Vagina (tissue), 2 donors: ENCODE results near the gene PDYN. TPM values are rescaled to one million over a fixed set of nuclear protein-coding genes. Genes with fewer than 3 reads are reported as not detected.

ENCODE experiments used
- DNase-seq, 2 donors: peaks; one replicate each; pipeline ENCODE4 v3.0.0-alpha.2; 2017; ENCODE audit errors: extremely low spot score in 2 of 2
- H3K27ac ChIP-seq: fragments of 200-600 bp; sonication (generic); one replicate; pipeline ENCODE4 v1.5.1; 2019
- H3K27me3 ChIP-seq: fragments of 200-600 bp; sonication (generic); one replicate; pipeline ENCODE4 v1.5.1; 2019
- H3K36me3 ChIP-seq, 2 donors: fragments of 200-600 bp; sonication (generic); one replicate each; pipeline ENCODE4 v1.5.1; 2017 to 2019
- H3K4me1 ChIP-seq: fragments of 200-600 bp; sonication (generic); one replicate; pipeline ENCODE4 v1.5.1; 2019
- H3K4me3 ChIP-seq, 2 donors: fragments of 200-600 bp; sonication (generic); 1 replicate in 1 of 2; 2 replicates in 1 of 2; pipeline ENCODE4 v1.5.1; 2016 to 2019
- H3K9me3 ChIP-seq: fragments of 200-600 bp; sonication (generic); one replicate; pipeline ENCODE4 v1.5.1; 2019
- CTCF ChIP-seq, 3 experiments: fragments of 450-650 bp in 2 of 3; fragments of 200-600 bp in 1 of 3; sonication (generic) in 1 of 3; IDR thresholded peaks; one replicate each; pipeline ENCODE4 v1.5.1; 2017 to 2019; ENCODE audit warnings: antibody characterized with exemption in 3 of 3, mild to moderate bottlenecking in 2 of 3, moderate library complexity in 2 of 3
- POLR2A ChIP-seq, 2 donors: fragments of 450-650 bp; IDR thresholded peaks; one replicate each; pipeline ENCODE4 v1.6.1; 2017; ENCODE audit warnings: antibody characterized with exemption in 2 of 2, mild to moderate bottlenecking in 2 of 2, moderate library complexity in 2 of 2
- POLR2AphosphoS5 ChIP-seq, 2 donors: sonication (generic); formaldehyde crosslinking; IDR thresholded peaks; one replicate each; pipeline ENCODE4 v1.9.0; 2017; ENCODE audit warnings: antibody characterized with exemption in 2 of 2, mild to moderate bottlenecking in 2 of 2, low read depth in 1 of 2; ENCODE audit not compliant: insufficient read depth in 1 of 2
- intact Hi-C: fragments of 100-400 bp; cut with DNase I; formaldehyde crosslinking; loops from one replicate; pipeline ENCODE4 v1.15.1; 2023
- total RNA-seq: library from RNA; depleted of rRNA; stranded (reverse); fragments of >200 nt; gene quantifications from one replicate; pipeline ENCODE4 v1.2.3, GENCODE V29; 2016

PDYN gene
- total RNA-seq, 1 donor from 2014 or later: not detected

- H3K27me3 ChIP-seq: no peaks in the 10 kb centered on the region
- intact Hi-C loops: no loop called here
Observed at GRCh38 chr20:1987826-1988225, 6.0 kb downstream of the PDYN start.

GRCh38 chr20:1983301-1983700, 10.6 kb downstream of the PDYN start:
- Histone ChIP-seq H3K27ac (no peak overlapping the region), H3K27me3 (no peaks in the 10 kb centered on the region), H3K4me3 (no peak overlapping the region), H3K9me3 (no peaks in the 10 kb centered on the region), H3K4me1 (no peaks in the 10 kb centered on the region), H3K36me3 (no peaks in the 10 kb centered on the region)
- TF ChIP-seq CTCF (IDR thresholded peaks at IDR 0.05) (no peak), POLR2AphosphoS5 (IDR thresholded peaks at IDR 0.05; ENCODE audit: insufficient read depth in 1 of 2, low read depth in 1 of 2) (no peak), POLR2A (IDR thresholded peaks at IDR 0.05) (no peak)
- intact Hi-C loops: no loop called here
- DNase-seq: no peak

More at GRCh38 chr20:1987826-1988225, 6.0 kb downstream of the PDYN start:
- TF ChIP-seq POLR2AphosphoS5 (IDR thresholded peaks at IDR 0.05; ENCODE audit: insufficient read depth in 1 of 2, low read depth in 1 of 2): no peak
- TF ChIP-seq POLR2A (IDR thresholded peaks at IDR 0.05): no peak
- TF ChIP-seq CTCF (IDR thresholded peaks at IDR 0.05): no peak
- no peak overlapping the region for H3K4me3 ChIP-seq
- H3K36me3 ChIP-seq: no peaks in the 10 kb centered on the region
- no peak overlapping the region for H3K27ac ChIP-seq
- H3K4me1 ChIP-seq: no peaks in the 10 kb centered on the region
- no peaks in the 10 kb centered on the region for H3K9me3 ChIP-seq
- DNase-seq: no peak

- intact Hi-C loops: no loop called here
- H3K36me3 ChIP-seq: no peaks in the 10 kb centered on the region
- no peaks in the 10 kb centered on the region for H3K9me3 ChIP-seq
- TF ChIP-seq CTCF (IDR thresholded peaks at IDR 0.05) (no peak), POLR2A (IDR thresholded peaks at IDR 0.05) (no peak), POLR2AphosphoS5 (IDR thresholded peaks at IDR 0.05; ENCODE audit: insufficient read depth in 1 of 2, low read depth in 1 of 2) (no peak)
- no peaks in the 10 kb centered on the region for H3K27me3 ChIP-seq
- H3K27ac ChIP-seq: no peak overlapping the region
- H3K4me3 ChIP-seq: no peak overlapping the region
- DNase-seq: no peak
- H3K4me1 ChIP-seq: no peaks in the 10 kb centered on the region
Observed at GRCh38 chr20:1982686-1983085, 11.2 kb downstream of the PDYN start.

- Histone ChIP-seq H3K36me3 (no peaks in the 10 kb centered on the region), H3K27me3 (no peaks in the 10 kb centered on the region), H3K4me3 (no peak overlapping the region), H3K9me3 (no peaks in the 10 kb centered on the region), H3K27ac (no peak overlapping the region), H3K4me1 (no peaks in the 10 kb centered on the region)
- no peak for TF ChIP-seq CTCF (IDR thresholded peaks at IDR 0.05)
- no peak for TF ChIP-seq POLR2AphosphoS5 (IDR thresholded peaks at IDR 0.05; ENCODE audit: insufficient read depth in 1 of 2, low read depth in 1 of 2)
- no peak for TF ChIP-seq POLR2A (IDR thresholded peaks at IDR 0.05)
- no peak for DNase-seq
- intact Hi-C loops: no loop called here
Observed at GRCh38 chr20:1979106-1979778, 14.6 kb downstream of the PDYN start.

GRCh38 chr20:1975291-1975690, 18.6 kb downstream of the PDYN start:
- Histone ChIP-seq H3K4me1 (no peaks in the 10 kb centered on the region), H3K9me3 (no peaks in the 10 kb centered on the region), H3K4me3 (no peak overlapping the region), H3K27me3 (no peaks in the 10 kb centered on the region), H3K36me3 (no peaks in the 10 kb centered on the region), H3K27ac (no peak overlapping the region)
- DNase-seq: no peak
- no peak for TF ChIP-seq POLR2AphosphoS5 (IDR thresholded peaks at IDR 0.05; ENCODE audit: insufficient read depth in 1 of 2, low read depth in 1 of 2)
- no peak for TF ChIP-seq POLR2A (IDR thresholded peaks at IDR 0.05)
- TF ChIP-seq CTCF (IDR thresholded peaks at IDR 0.05): no peak
- intact Hi-C loops: no loop called here
